Epithelial cell of proximal tubule (primary cell): ENCODE data around the gene CRAMP1. TPM values are rescaled to one million over a fixed set of nuclear protein-coding genes. Genes with fewer than 3 reads are reported as not detected.

Experiments used
- DNase-seq: peaks from one replicate; pipeline ENCODE4 v3.0.0-alpha.2; 2011; ENCODE audit warnings: low read depth
- H3K4me3 ChIP-seq: 2 replicates; pipeline ENCODE4 v1.5.1; 2011; ENCODE audit warnings: low read depth, mild to moderate bottlenecking, low read length
- total RNA-seq: library from RNA; depleted of rRNA; stranded (reverse); fragments of >200 nt; gene quantifications from 2 replicates; pipeline ENCODE4 v1.2.3, GENCODE V29; 2015
- TF ChIP-seq, protein P1 (sequence below): conservative IDR thresholded peaks from 2 replicates; pipeline ENCODE4 v1.5.1; 2012; ENCODE audit warnings: low read depth, mild to moderate bottlenecking, low read length

The CRAMP1 gene
- total RNA-seq, 1 donor from 2014 or later, result 6.9 TPM

DNA sequence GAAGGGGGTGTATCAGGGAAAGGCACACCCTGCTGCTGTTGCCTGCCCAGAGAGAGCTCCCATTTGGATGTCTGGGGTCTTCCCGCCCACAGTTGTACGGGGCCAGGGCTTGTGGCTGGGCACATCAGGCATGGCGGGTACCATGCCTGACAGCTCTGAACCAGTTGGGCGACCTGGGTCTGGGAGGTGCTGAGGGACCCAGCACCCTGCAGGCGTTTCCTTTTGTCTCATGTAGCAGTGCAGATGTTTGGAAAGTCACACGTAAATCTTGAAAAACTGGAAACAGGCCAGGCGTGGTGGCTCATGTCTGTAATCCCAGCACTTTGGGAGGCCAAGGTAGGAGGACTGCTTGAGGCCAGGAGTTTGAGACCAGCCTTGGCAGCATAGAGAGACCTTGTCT lies 57.5 kb downstream of the CRAMP1 start:
- no peak for DNase-seq
- no peak overlapping the region for H3K4me3 ChIP-seq
- TF ChIP-seq, protein P1, sequence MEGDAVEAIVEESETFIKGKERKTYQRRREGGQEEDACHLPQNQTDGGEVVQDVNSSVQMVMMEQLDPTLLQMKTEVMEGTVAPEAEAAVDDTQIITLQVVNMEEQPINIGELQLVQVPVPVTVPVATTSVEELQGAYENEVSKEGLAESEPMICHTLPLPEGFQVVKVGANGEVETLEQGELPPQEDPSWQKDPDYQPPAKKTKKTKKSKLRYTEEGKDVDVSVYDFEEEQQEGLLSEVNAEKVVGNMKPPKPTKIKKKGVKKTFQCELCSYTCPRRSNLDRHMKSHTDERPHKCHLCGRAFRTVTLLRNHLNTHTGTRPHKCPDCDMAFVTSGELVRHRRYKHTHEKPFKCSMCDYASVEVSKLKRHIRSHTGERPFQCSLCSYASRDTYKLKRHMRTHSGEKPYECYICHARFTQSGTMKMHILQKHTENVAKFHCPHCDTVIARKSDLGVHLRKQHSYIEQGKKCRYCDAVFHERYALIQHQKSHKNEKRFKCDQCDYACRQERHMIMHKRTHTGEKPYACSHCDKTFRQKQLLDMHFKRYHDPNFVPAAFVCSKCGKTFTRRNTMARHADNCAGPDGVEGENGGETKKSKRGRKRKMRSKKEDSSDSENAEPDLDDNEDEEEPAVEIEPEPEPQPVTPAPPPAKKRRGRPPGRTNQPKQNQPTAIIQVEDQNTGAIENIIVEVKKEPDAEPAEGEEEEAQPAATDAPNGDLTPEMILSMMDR, result no peak

DNA sequence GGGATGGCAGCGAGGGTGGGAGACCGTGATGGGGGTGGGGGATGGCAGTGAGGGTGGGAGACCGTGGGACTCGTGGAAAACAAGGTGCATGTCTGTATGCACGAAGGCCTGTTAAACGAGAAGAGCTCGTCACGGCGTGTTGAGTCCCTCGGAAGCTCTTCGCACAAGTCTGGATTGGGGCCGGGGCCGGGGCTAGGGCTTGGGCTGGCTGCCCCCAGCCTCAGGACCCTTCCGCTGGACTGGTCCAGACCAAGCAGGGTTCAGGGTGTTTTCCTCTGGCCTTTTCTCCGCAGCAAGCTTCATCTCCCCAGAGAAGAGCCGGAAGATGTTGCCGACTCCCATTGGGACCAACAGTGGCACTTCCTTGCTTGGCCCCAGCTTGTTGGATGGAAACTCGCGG lies 58.2 kb downstream of the CRAMP1 start:
- TF ChIP-seq, protein P1, result no peak
- DNase-seq, result no peak
- H3K4me3 ChIP-seq, result no peak overlapping the region

DNA sequence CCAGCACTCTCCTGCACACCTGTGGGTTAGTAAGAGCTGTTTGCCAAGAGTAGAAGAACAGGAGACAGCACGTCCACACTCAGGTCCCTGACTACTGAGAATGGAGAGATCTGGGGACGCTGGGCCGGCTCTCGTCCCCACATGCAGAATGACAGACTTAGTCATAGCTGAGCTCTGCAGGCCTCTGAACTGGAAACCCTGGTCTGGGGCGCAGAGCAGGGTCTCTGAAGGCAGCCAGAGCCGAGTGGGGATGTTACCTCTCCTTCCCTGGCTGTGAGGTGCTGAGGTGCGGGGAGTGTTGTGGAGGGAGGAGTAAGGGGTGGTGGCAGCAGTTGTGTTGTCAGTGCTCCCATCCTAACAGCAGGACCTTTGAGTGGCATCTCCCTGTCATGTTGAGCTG lies 58.7 kb downstream of the CRAMP1 start:
- TF ChIP-seq, protein P1, result no peak
- H3K4me3 ChIP-seq, result no peak overlapping the region
- no peak for DNase-seq

DNA sequence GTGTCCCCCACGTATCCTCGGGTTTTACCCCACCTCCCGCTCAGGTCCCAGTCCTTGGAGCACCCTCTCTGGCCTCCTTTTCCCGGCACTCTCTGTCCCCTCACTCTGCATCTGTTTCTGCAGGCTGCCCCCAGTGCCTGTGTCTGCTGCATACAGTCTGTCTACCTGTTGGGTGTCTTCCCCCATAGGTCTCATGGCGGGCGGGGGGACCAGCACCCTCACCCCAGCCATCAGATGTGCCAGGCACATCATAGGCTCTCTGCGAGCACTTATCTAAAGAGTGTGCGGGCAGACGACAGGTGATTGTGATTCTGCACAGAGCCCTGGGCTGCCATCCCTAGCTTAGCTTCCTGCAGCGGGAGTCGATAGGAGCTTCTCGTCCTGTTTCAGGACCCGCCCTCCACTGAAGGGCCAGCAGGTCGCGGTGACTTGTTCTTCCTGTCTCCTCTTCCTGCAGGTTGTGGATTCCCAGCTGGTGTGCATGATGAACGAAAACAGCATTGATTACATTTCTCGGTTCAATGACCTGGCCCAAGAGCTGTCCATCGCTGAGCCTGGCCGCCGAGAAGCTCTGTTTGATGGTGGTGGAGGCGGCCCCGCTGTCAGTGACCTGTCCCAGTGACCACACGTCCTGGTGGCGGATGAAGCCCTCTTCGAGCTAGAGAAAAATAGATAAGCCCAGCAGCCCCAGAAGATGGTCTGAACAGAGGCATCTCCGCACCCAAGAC lies 61.4 kb downstream of the CRAMP1 start:
- TF ChIP-seq, protein P1, result no peak
- no peak for DNase-seq
- H3K4me3 ChIP-seq, result no peak overlapping the region

DNA sequence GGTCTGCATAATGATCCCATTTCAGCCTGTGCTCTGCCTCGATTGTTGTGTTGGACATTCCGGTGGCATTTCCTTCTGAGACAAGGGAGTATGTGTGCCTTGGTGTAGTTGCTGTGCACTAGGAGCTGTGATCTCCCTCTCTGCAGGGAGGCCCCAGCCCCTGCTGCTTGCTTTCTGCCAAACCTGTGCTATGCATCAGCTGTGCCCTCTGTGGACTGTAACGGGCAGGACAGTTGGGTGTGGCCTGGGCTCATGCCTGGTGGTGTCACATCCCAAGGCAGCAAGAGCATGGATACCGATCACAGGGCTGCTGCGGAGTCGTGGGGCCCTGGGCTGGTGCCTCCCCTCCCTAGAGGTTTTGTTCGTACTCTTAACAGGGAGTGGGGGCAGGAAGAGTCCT lies 62.1 kb downstream of the CRAMP1 start:
- no peak for DNase-seq

DNA sequence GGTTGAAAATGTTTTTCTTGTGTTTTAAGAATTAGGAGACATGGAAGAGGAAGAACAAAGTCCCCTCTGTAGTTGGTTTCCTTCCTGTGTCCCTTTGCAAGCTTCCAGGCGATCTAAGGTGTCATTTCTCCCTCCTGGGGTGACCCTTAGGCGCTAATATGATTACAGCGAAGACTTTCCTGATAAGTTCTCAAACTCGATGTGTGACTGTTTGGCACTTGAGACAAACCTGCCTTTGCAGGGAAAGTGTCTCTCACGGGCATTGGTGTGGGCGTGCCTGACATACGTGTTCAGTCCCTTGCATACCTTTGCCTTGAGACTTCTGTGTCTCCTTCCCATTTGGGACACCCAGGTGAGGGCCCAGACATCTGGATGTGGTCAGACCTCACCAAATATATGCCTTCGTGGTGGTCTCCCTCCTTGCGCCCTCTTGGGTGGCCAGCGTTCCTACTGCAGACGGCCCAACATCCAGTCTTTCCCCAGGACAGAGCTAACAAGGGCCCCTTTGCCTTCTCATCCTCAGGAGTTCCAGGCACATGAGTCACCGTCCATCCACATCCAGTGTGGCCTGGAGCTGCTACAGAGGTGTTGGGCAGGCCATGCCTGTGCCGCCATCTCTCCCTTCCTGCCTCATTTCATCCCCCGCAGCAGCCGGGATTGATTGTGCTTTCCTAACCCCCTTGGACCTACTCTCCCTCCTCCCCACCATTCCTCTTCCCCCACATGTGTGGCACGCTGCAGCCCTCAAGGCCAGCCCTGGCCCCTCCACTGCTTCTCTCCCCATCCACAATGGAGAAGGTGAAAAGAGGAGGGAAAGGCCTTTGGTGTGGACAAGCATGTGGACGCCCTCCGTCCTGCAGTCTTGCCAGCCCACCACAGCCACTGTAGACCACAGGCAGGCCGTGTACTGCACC lies 62.8 kb downstream of the CRAMP1 start:
- no peak for DNase-seq
- TF ChIP-seq, protein P1, result no peak
- no peak overlapping the region for H3K4me3 ChIP-seq

More for the DNA sequence above, 62.1 kb downstream of the CRAMP1 start:
- H3K4me3 ChIP-seq, result no peak overlapping the region
- TF ChIP-seq, protein P1, result no peak
